SU-DHL-6 (cell line): ENCODE measurements around the gene GIT2.

Experiments used
- EZH2phosphoT487 ChIP-seq: fragments of 200-600 bp; sonication (generic), shearing (Covaris generic); conservative IDR thresholded peaks from 2 replicates; pipeline ENCODE4 v1.6.1; 2018; ENCODE audit warnings: mild to moderate bottlenecking, antibody characterized with exemption, low read length, moderate library complexity, mixed read lengths
- TF ChIP-seq, protein P1 (sequence below): fragments of 200-600 bp; sonication (generic); IDR thresholded peaks from one replicate; pipeline ENCODE4 v1.5.1; 2017; ENCODE audit warnings: antibody characterized with exemption, mild to moderate bottlenecking, low read length, moderate library complexity; ENCODE audit not compliant: insufficient read depth, poor library complexity, severe bottlenecking

DNA sequence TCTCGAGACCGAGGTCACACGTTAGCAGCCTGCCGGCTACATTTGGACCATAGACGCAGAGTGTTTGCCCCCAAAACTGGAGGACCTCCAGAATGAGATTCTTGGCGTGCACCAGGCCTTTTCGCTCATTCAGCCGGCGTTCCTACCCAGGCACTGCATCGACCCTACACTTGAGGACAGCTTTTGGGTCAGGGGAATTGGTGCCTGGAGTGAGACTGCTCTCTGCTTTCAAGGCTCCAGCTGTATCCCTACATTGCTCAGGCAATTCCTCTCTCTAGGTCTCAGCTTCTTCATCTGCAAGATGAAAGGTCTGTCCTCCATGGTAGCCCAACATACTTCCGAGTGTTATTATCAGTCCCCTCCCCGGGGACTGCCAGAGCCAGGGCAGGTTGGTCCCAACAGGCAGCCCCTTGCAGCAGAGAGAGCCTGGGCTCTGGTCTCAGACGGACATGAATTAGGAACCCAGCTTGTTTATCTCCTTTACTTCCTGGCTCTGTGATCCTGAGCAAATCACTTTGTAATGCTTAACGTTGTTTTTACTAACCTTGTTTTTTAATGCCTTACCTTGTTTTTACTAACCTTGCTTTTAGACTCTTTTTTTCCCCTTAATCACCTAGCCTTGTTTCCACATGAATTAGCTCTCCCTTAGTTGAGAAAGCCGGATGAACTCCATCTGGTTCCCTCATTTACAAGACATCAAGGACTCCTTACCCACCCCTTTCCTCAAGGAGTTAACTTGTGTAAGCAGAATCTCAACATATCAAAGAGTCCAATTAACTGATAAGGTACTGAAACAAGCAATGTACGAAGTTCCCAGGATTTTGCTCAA is 95.2 kb downstream of the GIT2 start:
- TF ChIP-seq, protein P1, sequence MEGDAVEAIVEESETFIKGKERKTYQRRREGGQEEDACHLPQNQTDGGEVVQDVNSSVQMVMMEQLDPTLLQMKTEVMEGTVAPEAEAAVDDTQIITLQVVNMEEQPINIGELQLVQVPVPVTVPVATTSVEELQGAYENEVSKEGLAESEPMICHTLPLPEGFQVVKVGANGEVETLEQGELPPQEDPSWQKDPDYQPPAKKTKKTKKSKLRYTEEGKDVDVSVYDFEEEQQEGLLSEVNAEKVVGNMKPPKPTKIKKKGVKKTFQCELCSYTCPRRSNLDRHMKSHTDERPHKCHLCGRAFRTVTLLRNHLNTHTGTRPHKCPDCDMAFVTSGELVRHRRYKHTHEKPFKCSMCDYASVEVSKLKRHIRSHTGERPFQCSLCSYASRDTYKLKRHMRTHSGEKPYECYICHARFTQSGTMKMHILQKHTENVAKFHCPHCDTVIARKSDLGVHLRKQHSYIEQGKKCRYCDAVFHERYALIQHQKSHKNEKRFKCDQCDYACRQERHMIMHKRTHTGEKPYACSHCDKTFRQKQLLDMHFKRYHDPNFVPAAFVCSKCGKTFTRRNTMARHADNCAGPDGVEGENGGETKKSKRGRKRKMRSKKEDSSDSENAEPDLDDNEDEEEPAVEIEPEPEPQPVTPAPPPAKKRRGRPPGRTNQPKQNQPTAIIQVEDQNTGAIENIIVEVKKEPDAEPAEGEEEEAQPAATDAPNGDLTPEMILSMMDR: no peak
- TF ChIP-seq EZH2phosphoT487: no peak
